HG02610 (cell line): Measurements from ENCODE around the gene HS3ST3A1.

Experiments
- ATAC-seq: cut with Tn5 transposase; IDR thresholded peaks from one replicate; pipeline ENCODE4 v1.9.1; 2021; ENCODE audit warnings: mild to moderate bottlenecking, moderate library complexity; ENCODE audit not compliant: unreplicated experiment

HS3ST3A1 gene

DNA sequence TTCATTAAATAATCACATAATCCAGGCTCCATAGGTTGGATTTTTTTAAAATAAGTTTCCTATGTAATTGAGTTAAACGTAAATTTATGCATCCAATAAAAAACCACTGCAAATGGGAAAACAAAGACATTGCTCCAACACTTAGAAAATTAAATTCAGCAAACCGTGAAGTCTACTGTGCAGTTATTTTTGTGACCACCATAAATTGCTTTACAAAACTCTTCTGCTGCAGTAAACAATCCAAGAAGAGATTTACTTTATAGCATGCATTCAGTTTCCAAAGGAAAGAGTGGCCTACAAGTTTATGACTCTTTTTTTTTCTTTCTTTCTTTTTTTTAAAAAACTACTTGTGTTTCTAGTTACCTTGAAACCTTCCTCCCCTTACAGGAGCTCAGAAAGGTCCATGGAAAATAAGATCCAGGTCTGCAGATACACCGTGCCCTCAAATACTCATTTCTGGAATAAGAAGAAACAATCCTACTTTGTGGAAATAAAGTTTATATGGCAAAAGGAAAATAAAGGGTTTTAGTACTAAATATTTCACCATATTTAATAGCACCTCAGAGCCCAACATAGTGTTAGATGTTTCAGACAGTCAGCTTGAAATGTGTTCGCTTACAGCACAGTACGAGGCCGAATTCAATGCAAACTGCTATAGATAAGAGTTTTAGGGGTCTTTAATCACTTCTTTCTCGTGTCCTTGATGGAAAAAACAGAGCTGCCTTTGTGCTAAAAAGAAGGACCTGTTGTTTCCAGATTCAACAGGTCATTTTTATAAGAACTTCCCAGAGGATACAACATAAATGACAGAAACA lies 3.2 kb downstream of the HS3ST3A1 start:
- ATAC-seq = no peak

DNA sequence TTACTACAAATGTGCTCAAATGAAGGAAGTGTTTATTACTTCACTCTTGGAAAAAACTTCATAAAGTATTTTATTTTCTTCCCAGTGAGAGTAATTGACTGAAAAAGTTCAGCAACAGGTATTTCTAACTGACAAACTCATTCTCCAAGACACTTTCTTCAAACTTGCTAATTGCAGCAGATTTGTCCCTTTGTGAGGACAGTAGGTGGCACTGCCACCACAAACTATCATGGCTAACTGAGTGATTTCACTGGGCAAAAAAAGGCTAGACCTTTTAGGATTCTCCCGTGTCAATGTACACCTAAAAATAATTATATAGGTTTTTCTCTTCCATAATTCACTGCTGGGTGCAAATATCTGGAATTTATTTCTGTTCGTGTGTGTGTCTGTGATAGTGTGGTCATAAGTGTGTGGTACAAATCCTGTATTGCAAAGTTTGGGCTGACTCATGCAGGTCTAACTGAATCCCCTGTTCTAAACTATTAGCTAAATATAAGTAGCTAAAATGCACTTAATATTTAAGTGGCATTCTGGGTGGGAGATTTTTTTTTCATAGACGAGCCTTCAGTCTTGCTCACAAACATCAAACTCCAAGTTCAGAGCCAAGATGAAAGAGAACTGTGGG lies 3.9 kb downstream of the HS3ST3A1 start:
- ATAC-seq = no peak

DNA sequence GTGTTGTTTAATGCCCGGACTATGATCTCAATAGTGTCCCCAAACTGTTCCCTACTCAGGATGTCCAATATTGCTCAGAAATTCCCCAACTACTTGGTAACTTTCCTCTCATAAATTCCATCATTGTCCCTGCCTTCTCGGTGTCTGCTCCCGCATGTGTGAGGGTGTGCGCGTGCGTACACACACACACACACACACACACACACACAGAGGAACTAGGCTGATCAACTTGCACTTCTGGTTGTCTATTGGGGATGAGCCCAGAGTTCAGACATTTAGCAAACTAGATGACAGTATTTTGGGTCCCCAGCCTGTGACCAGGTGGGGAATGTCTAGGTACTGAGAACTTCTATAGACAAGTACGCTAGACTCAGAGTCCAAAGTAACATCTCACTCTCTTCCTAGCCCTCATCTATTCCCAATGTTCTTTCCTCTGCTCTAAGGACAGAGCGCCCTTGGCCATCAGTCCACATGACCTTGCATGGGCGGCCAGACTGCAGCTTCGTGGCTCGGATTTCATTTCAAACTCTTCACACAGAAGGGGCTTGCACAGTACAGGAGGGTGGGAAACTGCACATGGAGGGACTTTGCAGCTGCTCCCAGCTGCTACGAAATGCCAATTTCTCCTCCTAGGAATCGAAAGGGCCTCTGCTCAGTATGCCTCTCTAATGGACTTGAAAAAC lies 5.3 kb downstream of the HS3ST3A1 start:
- ATAC-seq = no peak

DNA sequence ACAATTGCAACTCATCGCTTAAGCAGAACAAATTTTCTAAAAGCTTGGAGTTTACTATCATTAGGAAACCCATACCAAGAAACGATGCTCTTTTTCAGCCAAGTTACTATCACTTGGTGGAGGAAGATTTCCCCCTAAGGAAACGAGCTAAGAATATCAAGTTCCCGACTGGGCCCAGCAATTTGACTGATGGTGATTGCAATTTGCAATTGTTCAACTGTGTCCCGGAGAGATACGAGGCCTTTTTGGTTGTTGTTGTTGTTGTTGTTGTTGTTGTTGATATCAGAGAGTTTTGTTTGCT lies 6.2 kb downstream of the HS3ST3A1 start:
- ATAC-seq = no peak

DNA sequence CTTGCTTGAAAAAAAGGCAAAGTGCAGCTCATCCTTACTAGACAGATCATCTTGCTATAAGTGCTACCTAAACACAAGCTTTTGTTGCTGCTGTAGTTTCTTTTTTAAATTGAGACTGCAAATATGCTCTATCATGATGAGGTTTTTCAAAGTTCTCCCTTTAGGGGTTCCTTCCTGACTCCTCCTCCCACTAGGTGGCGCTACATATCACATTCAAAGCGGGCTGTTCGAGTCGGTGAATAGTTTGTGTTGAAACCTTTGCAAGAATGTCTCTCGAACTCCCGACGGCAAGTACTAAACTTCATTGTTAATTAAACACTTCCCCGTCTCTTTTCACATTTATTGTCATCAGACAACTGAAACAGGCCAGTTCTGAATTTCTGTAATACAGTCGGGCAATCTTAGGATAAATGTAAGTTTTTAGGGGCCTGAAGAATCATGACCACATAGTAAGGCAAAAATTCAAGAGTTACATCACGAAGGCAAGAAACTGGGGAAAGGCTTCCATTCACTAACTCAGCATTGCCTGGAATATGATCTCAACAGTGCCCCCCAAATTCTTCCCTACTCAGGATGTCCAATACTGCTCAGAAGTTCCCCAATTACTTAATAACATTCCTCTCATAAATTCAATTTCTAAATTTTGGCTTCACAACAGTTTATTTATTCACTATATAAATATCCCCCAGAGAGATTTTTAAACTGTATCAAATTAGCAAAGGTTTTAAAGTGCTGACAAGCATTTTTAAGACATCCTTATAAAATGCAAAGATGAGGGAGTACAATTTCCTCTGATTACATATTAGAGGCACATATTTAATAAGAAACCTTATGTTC lies 6.7 kb downstream of the HS3ST3A1 start:
- no peak for ATAC-seq

DNA sequence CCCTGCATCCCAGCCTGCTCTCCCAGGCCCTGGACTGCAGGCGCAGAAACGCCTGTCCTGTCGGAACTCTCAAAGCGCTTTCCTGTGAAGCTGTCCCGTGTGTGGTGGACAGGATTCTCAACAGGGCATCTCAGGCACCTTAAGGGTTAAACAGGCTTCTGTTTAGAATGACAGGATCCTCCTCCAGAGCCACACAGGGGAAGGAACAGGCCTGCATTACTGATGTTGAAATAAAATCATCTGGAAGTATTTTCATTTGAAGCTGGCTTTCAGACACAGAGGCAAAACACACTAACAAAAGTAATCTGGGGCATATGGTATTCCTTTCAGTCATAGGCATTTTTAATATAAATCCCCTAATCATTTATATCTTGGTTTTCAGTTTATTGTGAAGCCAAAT lies 7.4 kb downstream of the HS3ST3A1 start:
- no peak for ATAC-seq

DNA sequence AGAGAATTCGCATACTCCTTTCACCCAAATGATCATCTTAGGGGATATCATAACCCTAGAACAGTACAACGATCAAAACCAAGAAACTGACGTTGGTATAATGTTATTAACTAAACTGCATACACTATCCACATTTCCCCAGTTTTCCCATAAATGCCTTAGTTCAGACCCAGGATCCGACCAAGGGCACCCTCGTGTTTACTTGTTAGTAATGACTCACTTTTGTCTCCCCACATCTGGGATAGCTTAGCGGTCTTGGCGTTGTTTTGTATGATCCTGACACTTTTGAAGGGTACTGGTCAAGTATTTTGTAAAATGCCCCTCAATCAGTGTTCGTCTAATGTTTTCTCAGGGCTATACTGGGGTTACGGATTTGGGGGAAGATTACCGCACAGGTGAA lies 8.0 kb downstream of the HS3ST3A1 start:
- no peak for ATAC-seq

DNA sequence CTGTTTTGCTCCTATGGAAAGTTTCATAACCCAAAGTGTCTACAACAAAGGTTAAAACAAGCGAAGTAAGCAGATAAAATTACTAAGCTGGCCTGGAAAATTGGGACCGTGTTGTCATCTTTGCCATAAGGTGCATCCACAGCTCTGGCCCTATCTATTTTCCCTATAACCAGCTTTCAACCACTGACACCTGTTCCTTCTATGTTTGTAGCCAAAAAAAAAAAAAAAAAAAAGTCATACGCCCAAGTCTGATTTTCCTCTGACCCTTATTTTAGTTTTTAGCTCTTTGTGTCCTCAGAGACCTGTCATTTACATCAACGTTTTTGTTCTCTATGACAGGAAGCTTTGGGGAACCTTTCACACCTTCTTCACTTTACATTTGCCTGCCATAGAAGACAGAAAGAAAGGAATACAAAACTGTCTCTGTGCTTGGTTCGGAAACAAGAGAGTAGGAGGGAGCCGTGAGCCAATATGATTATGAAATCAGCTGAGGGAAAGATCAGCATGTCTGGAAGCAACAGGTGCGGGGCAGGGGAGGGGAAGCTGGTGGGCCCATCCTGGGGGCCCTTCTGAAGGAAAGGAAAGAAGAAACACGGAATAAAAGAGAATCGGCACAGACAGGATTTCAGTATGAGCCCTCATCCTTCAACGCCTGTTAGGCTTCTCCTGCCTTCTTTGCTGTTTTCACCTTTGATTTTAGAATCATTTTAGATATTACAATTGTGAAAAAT lies 8.5 kb downstream of the HS3ST3A1 start:
- ATAC-seq = no peak

DNA sequence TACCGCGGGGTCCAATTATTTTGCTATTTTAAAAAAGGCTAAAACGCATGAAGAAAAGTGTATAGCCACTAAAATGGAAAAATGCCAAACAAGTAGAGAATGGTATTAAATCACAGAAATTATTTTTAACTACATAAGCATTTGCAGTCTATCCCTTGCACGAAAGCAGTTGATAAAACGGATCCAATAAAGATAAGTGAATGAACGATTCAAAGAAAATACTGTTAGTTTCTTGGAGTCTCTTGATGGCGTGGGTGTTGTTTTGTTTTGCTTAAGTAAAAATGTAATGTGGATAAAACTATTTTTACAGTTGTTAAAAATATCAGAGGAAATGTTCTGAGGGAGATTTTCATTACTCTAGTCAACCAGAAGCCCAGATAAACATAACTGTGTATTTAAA lies 9.3 kb downstream of the HS3ST3A1 start:
- no peak for ATAC-seq

DNA sequence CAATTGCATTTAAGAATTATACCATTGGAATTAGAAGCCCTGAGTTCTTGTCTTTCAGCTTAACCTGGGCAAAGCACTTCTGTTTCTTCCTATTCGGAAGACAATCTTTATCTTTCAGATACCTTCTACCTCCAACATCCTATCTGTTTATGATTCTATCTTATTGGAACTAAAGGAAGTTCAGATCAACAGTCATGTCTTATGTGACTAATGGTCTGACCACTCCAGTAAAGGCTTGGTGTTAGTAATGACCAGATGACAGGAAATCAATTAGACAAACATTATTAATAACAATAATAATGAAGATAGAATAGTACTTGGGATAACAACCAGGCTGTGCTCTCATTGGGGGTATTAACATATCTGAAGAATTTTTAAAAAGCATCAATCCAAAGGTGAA lies 11.3 kb downstream of the HS3ST3A1 start:
- no peak for ATAC-seq

DNA sequence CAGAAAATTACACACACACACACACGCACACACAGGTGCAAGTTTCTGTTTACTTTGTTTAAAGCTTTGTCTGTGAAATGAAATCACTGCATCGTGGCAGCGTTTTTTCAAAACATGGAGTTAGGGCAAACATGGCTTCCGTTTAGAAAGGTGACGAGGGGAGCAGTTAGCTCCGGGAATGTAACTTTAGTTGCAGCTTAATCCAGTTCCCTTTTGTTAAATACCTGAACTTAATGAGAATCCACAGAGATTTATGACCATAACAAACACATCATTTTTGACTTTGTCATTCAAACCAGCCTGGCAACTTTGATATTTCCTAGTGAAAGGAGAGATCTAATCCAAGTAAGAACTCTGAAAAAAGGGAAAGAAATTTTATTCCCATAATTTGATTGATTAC lies 12.1 kb downstream of the HS3ST3A1 start:
- no peak for ATAC-seq

DNA sequence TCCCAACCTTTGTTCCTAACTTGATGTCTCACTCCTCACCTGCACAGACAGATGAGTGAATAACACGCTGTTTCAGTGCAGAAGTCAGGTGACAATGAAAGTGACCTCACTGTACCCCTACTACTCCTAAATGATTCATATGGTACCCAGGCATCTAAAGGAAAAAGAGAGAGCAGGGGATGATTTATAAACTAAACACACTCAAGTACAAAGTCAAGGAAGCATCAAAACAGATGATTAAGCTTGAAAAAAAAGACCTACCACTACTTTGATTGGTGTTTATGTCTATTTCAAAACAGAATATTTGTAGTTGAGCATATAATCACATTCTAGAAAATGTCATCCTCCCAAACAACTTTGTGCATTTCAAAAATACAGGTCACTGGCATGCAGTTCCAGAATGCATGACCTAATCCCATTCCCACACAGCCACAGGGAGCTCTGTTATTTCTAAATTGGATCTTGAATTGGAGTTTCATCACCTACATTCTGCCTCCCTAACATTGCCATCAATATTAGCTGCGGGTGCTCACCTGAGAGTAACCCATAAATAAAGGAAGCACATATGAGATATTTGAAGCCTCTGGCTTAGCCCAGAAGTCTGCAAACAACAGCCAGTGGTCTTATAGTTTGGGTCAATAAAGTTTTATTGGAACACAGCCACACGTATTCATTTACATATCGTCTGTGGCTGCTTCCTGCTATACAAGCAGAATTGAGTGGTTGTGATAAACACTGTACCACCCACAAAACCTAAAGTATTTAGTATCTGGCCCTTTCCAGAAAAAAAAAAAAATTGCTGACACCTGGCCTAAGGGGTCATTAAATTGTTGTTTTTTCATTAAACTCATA lies 14.0 kb downstream of the HS3ST3A1 start:
- no peak for ATAC-seq

DNA sequence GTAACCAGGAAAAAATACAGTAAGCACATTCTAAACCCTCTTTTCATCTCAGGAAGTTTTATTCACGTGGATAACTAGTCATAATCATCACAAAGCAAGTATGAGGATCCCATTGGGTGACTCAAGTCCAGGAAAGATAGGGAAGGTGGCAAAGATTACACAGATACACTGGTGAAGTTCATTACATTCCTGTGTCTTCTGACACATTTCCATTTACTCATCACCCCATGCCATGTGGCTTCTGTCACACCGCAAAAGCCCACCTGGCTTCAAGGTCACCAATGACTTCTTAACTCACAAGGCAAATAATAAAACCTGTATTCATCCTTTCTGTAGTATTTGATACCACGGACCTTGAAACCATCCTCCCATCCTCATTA lies 17.0 kb downstream of the HS3ST3A1 start:
- ATAC-seq = no peak

DNA sequence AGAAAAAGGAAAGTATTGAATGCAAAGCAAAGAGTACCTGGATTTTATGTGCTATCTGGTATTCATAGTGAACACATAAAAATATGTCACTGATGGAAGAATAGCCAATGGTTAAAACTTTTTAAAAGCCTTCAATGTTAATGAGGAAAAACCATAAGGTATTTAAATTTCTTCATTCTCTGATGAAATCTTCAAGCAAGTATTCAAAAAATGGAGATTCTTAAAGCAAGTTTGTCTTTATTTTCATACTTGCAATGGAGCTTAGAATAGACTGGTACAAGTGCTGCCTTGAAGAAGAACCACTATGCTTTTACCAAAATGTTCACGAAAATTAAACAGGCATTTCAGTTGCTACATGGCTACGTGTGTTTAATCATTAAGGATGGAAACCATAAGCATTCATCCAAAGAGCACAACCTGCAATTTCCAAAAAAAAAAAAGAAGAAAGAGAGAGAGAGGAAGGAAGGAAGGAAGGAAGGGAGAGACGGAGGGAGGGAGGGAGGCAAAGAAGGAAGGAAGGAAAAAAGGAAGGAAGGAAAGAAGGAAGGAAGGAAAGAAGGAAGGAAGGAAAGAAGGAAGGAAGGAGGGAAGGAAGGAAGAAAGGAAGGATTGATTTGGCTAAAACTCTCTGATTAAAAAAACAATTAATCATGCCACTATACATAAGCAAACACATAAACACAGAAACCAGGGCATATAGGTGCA lies 17.6 kb downstream of the HS3ST3A1 start:
- no peak for ATAC-seq

DNA sequence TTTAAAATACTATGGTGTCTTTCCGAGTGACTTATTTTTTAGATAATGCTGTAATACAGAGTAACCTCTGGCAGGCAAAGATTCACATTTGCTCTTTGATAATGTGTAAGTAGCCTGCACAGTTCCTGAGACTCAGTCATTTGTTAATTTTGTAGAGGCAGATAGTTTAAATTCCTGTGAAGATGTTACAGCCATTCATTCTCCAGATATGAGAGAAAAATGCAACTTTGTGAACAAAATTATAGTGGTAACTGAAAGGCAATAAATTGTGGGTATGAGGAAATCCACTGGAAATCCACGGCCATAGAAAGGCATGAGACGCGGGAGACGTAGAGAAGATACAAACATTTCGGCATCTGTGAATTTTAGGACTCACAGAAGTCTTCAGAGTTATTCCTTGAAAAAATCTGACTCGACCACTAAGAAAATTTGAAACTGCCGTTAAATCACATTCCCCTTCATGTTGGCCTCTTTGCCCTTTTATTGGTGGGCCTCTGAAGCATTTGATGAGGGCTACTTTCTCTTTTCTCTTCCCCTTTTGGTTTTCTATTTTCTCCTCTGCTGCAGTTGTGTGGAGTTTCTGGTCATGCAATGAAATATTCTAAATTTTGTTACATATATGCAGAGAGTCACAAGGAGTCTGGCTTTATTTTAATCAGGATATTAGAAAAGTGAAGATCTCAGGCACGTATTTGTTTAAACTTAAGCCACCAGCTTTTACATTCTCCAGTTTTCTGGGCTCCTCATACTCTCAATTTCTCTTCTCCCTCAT lies 18.8 kb downstream of the HS3ST3A1 start:
- no peak for ATAC-seq

DNA sequence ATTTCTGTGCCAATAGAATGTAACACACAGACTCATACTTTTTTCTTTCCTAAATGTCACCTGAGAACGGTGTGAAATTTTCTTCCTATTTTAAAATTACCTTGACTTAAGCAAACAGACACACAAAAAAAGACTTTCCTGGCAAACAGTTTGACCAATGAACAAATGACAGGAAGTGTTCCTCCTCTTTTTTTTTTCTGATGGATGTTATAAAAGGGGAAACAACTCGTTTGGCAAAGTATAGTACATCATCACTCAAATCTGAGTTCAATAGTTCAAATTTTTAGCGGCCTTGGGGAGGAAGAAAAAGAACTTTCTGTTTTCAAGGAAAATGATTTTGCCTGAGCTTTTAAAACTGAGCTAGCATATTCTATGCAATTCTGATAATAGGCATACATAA lies 19.8 kb downstream of the HS3ST3A1 start:
- no peak for ATAC-seq

DNA sequence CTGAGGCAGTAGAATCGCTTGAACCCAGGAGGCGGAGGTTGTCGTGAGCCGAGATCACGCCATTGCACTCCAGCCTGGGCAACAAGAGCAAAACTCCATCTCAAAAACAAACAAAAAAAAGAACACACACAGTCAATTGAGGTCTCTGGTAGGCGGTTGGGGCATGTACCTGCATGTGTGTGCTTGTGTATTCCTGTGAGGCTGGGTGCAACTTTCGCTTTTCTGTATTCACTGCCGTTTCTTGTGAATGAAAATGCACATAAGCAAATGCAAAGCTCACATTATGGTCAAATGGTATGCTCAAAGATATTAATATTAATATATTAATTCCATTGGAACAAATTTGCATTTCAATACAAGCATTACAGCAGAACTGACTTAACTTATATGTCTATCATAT lies 20.9 kb downstream of the HS3ST3A1 start:
- no peak for ATAC-seq

DNA sequence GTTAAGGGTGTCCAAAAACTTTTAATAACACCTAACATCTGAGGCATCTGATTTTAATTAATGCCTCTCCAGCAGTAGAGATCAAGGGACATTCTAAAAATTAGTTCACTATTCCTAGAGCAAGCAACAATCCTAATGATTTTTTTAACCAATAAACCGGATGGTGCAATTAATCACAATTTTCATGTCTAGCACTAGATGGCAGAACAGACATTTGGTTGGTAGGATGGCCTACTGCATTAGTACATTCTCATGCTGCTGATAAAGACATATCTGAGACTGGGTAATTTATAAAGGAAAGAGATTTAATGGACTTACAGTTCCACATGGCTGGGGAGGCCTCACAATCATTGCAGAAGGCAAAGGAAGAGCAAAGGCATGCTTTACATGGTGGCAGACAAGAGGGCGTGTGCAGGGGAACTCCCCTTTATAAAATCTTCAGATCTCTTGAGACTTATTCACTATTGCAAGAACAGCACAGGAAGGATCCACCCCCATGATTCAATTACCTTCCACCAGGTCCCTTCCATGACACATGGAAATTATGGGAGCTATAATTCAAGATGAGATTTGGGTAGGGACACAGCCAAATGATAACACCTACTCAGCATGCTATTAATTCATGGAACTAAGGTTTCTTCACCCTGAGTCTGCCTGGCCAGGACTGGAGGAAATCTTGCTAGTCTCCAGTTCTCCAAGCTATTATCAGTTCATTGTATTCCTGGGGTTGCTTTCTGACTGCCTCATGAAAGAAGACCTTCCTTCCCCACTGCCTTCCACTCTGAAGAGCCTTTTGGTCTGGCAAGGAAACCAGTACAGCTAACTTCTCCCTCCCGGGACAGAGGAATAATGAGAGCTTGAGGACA lies 24.8 kb downstream of the HS3ST3A1 start:
- no peak for ATAC-seq
